CD4-positive, alpha-beta T cell treated with Interleukin-17A for 1 hour (primary cell): ENCODE data around the gene DET1.
A peak's percentile ranks its signal among the peaks of the same experiment; 100 is the strongest.
"Not testable (repeated sequence)": the region's sequence is repeated elsewhere in the genome, so short reads cannot be mapped to it uniquely, and the experiment has no call there.

ENCODE experiments used
- DNase-seq: peaks from one replicate; pipeline ENCODE4 v3.0.0-alpha.2; 2020

DET1 gene

GRCh38 chr15:88546248-88547129 lies at the start of gene DET1:
DET1 (minus strand) TSS chr15:88546681; CDS start chr15:88531705, 14,976 bp downstream.
- peak; percentile 96 for DNase-seq

GRCh38 chr15:88591384-88591783 lies 44.9 kb upstream of the DET1 start:
- no peak for DNase-seq

GRCh38 chr15:88590759-88591158 lies 44.3 kb upstream of the DET1 start:
- no peak for DNase-seq

- no peak for DNase-seq
Observed at GRCh38 chr15:88586401-88587162, 40.1 kb upstream of the DET1 start.

GRCh38 chr15:88580532-88580931 lies 34.1 kb upstream of the DET1 start:
- no peak for DNase-seq

GRCh38 chr15:88579322-88579721 lies 32.8 kb upstream of the DET1 start:
- no peak for DNase-seq

- DNase-seq = no peak
Observed at GRCh38 chr15:88574655-88575054, 28.2 kb upstream of the DET1 start.

- no peak for DNase-seq
Observed at GRCh38 chr15:88574077-88574476, 27.6 kb upstream of the DET1 start.

GRCh38 chr15:88571852-88572259 lies 25.4 kb upstream of the DET1 start:
- DNase-seq = no peak

- DNase-seq = no peak
Observed at GRCh38 chr15:88571153-88571851, 24.8 kb upstream of the DET1 start.

- no peak for DNase-seq
Observed at GRCh38 chr15:88568589-88568988, 22.1 kb upstream of the DET1 start.

- DNase-seq = no peak
Observed at GRCh38 chr15:88564741-88565140, 18.3 kb upstream of the DET1 start.

- no peak for DNase-seq
Observed at GRCh38 chr15:88563638-88564037, 17.2 kb upstream of the DET1 start.

GRCh38 chr15:88559565-88559964 lies 13.1 kb upstream of the DET1 start:
- DNase-seq = not testable (repeated sequence)

- not testable (repeated sequence) for DNase-seq
Observed at GRCh38 chr15:88558026-88558425, 11.5 kb upstream of the DET1 start.

- not testable (repeated sequence) for DNase-seq
Observed at GRCh38 chr15:88548009-88548408, 1.5 kb upstream of the DET1 start.

- not testable (repeated sequence) for DNase-seq
Observed at GRCh38 chr15:88545578-88546247, 768 bp downstream of the DET1 start.

GRCh38 chr15:88543065-88543776 lies 3.3 kb downstream of the DET1 start:
- no peak for DNase-seq

GRCh38 chr15:88542342-88542733 lies 4.1 kb downstream of the DET1 start:
- DNase-seq = no peak

- no peak for DNase-seq
Observed at GRCh38 chr15:88541709-88542341, 4.7 kb downstream of the DET1 start.

- not testable (repeated sequence) for DNase-seq
Observed at GRCh38 chr15:88541111-88541510, 5.4 kb downstream of the DET1 start.

- not testable (repeated sequence) for DNase-seq
Observed at GRCh38 chr15:88540350-88540749, 6.1 kb downstream of the DET1 start.
